NCI-H187 (cell line): ENCODE data around the gene C12orf76.
A peak's percentile ranks its signal among the peaks of the same experiment; 100 is the strongest.
"Not testable (repeated sequence)": the region's sequence is repeated elsewhere in the genome, so short reads cannot be mapped to it uniquely, and the experiment has no call there.

ENCODE experiments used
- DNase-seq, 2 experiments: peaks; one replicate each; lab custom pipeline; 2025; lab: John Stamatoyannopoulos, UW

Gene C12orf76

GRCh38 chr12:110048242-110049027 lies at the start of gene C12orf76:
C12orf76 (minus strand) TSS chr12:110048522; CDS start chr12:110048495, 27 bp downstream.
- DNase-seq: peak; percentile 76 to 95

GRCh38 chr12:110093631-110094311 lies 45.4 kb upstream of the C12orf76 start:
- DNase-seq: no peak

GRCh38 chr12:110091136-110091711 lies 42.9 kb upstream of the C12orf76 start:
- no peak for DNase-seq

GRCh38 chr12:110090266-110091135 lies 42.2 kb upstream of the C12orf76 start:
- no peak for DNase-seq

GRCh38 chr12:110088936-110089335 lies 40.6 kb upstream of the C12orf76 start:
- DNase-seq: no peak

GRCh38 chr12:110088216-110088615 lies 39.9 kb upstream of the C12orf76 start:
- not testable (repeated sequence) for DNase-seq

GRCh38 chr12:110084314-110085015 lies 36.1 kb upstream of the C12orf76 start:
- no peak for DNase-seq

- no peak for DNase-seq
These were observed 32.1 kb upstream of the C12orf76 start for GRCh38 chr12:110080410-110080809.

GRCh38 chr12:110079477-110080400 lies 31.4 kb upstream of the C12orf76 start:
- no peak for DNase-seq

GRCh38 chr12:110077800-110078199 lies 29.5 kb upstream of the C12orf76 start:
- no peak for DNase-seq

GRCh38 chr12:110075880-110076279 lies 27.6 kb upstream of the C12orf76 start:
- no peak for DNase-seq

GRCh38 chr12:110074089-110074488 lies 25.8 kb upstream of the C12orf76 start:
- DNase-seq: no peak

GRCh38 chr12:110073049-110073831 lies 24.9 kb upstream of the C12orf76 start:
- DNase-seq: no peak

GRCh38 chr12:110072636-110073035 lies 24.3 kb upstream of the C12orf76 start:
- not testable (repeated sequence) for DNase-seq

GRCh38 chr12:110071967-110072366 lies 23.6 kb upstream of the C12orf76 start:
- DNase-seq: no peak

GRCh38 chr12:110071504-110071903 lies 23.2 kb upstream of the C12orf76 start:
- DNase-seq: no peak

- no peak for DNase-seq
These were observed 20.3 kb upstream of the C12orf76 start for GRCh38 chr12:110068654-110069053.

GRCh38 chr12:110068115-110068514 lies 19.8 kb upstream of the C12orf76 start:
- not testable (repeated sequence) for DNase-seq

GRCh38 chr12:110067531-110067930 lies 19.2 kb upstream of the C12orf76 start:
- DNase-seq: no peak
